ENCODE data around the gene UNC5B.

The UNC5B gene

DNA sequence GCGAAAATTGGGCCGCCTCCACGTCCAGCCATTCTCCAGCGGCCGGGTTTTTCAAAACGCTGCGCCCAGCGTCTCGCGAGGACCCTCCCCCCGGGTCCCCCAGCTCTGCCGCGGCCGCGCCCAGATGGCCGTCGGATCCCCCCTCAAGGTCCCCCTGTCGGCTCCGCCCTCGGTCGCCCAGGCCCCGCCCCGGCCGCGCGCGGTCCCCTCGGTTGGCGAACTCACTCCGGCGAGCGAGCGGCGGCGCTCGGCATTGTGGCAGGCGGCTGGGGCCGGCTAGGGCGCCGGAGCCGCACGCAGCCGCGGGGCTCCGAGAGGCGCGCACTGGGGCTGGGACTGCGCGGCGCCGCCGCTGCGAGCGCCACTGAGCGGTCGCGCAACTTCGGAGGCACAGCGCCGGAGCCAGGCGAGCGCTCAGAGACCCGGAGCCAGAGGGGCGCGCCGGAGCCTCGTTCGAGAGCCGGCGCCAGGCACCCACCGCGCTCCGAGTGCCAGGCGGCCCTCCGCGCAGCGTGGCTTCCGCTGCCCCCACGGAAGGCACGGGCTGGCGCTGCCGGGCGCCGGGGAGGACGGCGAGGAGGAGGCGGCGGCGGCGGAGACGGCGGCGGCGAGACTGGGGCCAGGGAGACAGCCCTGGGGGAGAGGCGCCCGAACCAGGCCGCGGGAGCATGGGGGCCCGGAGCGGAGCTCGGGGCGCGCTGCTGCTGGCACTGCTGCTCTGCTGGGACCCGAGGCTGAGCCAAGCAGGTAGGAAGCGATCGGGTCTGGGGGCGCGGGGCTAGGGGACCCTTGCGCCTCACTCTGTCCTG lies at the start of gene UNC5B:
Gene UNC5B, plus strand, starts transcription at position 253 of the 809 bp plus-strand sequence. Its CDS starts 416 bp downstream, at position 669.
- DNase-seq (ENCODE audit: low spot score), result peak; percentile 72

DNA sequence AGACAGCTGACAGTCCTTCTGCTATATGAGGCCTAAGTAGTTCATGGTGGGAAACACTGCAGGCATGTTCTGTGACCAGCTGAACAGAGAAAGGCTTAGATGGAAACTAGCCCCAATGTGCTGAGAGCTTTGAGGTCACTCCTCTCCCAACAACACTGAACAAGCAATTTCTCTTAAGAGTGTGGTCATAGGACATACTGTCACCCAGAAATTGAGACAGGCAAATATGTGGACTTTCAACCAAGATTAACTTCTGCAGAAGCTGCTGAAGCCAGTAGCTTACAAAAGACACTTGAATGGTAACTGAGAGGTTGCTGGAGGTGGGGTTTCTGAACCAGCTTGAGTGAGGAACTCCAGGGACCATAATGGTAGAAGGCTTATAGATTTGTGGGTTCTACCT lies 38.9 kb upstream of the UNC5B start:
- no peak for DNase-seq (ENCODE audit: low spot score)

DNA sequence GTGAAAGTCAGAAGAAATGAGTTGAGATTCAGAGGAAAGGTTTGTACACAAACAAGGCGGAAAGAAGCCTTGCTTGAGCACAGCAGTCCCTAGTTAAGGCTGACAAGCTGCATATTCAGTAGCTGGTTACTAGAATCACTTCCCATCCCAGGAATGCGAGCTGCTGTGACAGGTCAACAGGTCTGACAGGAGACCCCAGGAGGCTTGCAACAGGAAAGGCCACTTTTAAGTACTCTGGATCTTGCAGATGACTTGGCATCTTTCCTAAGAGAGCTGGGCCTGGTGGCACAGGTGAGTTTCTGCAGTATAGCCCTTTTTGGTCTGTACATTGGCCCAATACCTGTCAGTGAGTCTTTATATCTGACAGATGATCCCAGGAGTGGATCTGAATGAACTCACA lies 35.7 kb upstream of the UNC5B start:
- no peak for DNase-seq (ENCODE audit: low spot score)

DNA sequence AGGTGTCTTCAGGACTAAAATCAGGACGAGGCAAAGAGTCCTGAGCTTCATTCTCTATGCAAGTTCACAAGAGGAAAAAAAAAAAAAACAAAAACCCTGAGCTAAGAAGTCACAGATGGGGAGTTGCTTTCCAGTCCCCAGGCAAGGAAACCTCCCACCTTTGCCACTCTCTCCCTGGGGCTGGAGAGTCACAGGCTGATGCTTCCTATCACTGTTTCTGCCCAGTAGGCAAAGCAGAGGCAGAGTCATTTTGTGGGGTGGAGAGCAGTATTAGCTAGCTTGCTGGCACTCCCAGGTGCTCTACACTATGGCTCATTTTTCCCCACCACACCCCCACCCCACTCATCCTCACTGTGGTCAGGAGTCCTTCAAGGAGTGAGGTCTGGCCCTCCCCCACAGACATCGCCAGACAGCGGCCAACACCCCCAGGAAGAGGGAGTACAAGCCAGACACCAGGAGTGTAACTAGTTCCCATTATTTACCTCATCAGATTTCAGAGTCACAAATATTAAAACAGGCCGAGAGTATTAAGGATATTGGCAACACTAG lies 34.6 kb upstream of the UNC5B start:
- no peak for DNase-seq (ENCODE audit: low spot score)

DNA sequence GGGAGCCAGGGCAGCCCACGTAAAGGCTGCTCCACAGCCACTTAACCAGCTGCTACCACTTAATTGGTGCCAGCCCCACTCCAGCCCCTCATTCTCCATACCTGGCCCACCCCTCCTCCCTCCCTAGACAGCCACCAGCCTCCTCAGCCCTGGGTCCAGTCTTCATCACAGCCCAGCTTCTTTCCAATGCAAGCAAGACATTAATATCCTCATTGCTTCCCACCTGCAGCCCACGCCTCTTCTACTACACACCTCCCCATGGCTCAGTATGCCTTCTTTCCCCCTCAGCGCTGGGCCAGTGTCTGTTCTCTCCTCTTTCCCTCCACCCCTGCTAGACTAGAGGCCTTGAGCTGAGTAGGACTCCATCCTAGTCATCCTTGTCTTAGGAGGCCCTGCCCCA lies 33.5 kb upstream of the UNC5B start:
- no peak for DNase-seq (ENCODE audit: low spot score)

DNA sequence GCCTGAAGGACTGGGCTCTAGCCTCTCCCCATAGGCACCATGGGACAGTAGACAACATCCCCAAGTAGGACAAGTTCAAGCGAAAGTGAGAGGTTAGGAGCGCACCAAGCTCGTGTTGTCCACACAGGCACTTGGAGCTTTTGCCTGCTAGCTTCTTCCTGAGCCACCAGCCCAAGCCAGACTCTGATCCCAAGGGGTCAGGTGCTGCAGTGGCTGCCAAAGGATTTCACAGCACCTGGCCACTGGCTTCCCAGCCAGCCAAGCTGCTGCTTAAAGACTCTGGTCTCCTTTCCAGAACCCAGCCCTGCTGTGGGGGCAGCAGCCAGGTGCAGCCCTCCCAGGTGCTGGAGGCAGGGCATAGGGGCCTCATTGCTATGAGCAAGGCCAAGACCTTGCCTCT lies 33.0 kb upstream of the UNC5B start:
- DNase-seq (ENCODE audit: low spot score), result no peak

DNA sequence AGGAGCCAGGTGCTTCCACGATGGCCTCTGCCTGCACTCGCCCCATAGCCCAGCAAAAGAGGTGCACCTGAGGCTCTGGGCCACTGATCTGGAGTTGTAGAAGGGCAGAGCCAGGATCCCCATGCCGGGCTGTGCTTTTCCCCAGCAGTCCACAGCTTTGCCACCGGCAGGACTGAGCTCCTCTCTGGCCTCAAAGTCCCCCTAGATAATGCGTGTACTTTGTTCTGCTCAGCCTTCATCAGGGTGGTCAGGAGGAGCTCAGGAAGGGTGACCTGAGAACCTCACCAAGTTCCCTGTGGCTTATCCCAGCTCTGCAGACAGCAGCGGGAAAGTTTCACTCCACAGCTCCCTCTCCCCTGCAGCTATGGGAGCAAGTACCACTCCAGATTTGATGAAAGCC lies 27.9 kb upstream of the UNC5B start:
- DNase-seq (ENCODE audit: low spot score), result no peak

DNA sequence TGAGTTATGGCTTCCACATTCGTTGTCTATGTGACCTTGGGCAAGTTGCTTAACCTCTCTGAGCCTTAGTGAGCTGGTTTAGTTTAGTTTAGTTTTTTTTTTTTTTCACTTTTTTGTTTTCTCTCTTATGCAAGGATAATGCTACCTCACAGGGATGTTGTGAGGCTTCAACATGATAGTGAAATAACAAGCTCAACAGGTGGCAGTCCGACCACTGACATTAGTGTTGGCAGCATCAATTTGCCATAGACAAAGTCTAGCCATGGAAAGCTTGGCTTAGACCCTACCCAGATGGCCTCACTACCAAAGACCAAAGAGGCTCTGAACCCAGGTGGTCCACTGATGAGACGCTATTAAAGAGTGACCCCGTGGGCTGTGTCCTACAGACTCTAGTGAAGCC lies 27.2 kb upstream of the UNC5B start:
- no peak for DNase-seq (ENCODE audit: low spot score)

DNA sequence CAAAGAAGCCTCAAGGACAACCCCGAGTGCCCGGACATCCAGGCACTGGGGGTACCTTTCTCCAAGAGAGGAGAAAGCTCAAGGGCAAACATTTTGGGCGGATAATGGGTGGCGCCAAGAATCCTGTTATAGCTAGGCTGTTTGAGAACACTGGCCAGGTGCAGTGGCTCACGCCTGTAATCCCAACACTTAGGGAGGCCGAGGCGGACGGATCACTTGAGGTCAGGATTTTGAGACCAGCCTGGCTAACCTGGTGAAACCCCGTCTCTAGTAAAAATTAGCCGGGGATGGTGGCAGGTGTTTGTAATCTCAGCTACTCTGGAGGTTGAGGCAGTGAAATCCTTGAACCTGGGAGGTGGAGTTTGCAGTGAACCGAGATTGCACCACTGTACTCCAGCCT lies 25.2 kb upstream of the UNC5B start:
- no peak for DNase-seq (ENCODE audit: low spot score)

DNA sequence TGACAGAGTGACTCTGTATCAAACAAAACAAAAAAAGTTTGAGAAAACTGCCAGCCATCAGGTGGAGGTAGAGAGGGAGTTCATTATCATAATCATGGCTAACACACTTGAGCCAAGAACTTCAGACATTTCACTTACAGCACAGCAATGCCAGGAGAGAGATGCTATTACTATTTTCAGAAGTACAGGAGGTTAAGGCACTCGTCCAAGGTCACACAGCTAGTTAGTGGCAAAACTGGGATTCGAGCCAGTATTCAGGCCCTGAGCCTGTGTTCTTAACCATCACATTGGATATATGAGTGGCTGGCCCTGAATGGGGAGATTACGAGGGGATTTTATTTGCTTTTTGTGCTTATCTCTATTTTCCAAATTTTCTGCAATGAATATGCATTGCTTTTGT lies 24.8 kb upstream of the UNC5B start:
- no peak for DNase-seq (ENCODE audit: low spot score)

DNA sequence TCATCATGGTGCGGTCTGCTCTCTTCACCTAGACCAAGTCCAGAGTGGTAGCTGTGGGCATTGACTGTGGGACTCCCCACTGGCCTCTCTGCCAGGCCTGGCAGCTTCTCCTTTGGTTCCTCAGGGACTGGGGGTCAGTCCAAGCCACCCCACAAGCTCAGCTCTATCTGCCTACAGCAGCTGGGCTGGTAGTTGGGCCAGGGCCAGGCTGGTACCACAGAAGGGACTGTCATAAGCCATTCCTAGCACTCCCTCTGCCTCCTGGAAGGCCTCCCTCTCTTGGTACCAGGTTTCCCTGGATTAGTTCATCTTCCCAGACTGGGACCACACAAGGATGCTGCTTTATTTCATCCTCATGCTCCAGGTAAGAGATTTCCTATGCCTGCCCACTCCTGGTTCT lies 24.2 kb upstream of the UNC5B start:
- DNase-seq (ENCODE audit: low spot score), result no peak

DNA sequence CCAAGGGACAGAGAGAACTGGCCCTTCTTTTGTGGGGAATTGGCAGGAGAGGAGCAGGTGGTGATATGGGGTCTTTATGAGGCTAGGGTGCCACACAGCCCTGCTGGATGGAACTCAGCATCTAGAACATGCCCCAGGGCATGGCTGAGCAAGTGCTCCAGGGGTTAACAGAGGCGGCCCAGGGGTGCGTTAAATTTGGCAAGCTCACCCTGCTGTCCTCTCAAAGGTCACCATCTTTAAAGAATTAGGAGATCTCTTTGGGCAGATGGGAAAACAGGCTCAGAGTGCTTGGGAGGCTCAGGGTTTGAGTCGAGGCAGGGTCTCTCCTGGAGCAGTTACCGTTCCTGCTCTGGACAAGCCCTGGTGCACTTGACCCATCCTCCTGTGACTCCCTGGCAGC lies 21.4 kb upstream of the UNC5B start:
- no peak for DNase-seq (ENCODE audit: low spot score)

DNA sequence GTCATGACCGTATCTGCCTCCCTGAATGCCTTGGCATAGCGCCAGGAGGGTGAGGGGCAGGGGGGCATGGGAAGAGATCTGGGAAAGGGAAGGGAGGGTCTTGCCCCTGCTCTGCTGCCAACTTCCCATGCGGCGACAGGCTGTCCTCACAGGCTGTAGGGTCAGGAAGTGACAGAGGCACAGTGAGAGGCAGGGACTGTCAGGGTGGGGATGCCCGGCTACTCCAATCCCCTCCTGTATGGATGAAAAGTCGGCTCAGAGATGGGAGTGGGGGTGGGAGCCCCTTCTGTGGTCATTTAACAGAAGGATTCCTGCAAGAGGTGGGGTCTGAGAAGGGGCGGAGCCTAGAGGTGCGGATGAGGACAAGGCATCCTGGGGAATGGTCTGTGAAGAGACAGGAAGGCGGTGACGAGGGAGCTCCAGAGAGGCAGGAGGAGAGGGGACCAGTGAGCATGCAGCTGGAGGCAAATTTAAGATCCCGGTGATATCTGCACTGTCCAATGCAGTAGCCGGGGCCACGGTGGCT lies 20.8 kb upstream of the UNC5B start:
- no peak for DNase-seq (ENCODE audit: low spot score)

DNA sequence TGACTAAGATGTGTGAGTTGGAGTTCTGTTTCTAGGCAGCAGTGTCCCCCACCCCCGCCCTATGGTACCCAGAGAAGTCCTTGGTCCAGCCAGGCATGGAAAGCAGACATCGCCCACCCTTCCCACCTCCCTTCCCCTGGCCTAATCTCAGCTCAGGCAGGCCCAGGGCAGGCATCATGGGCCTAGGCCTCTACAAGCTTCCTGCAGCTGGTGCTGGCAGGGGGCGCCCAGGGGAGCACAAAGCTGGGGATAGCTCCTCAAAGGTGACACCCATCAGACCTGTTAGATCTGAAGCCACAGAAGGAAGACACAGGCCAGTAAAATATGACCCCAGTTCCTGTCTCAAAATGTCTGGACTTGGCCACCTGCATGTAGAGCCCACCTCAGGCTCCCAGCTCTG lies 18.9 kb upstream of the UNC5B start:
- no peak for DNase-seq (ENCODE audit: low spot score)

DNA sequence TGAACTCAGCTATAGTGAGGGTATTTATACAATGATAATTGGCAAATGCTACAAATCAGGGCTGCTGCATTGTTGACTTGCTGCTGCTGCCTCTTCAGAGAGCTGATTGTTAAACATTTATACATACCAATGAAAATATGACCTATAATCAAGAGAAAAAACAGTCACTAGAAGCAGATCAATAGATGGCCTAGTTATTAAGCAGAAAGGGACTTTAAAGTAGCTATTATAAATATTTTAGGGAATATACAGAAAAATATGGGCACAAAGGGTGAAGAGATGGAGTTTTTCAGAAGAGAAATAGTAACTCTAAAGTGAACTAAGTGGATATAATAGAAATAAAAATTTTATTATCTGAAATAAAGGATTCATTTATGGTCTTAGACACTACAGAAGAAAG lies 14.4 kb upstream of the UNC5B start:
- DNase-seq (ENCODE audit: low spot score), result no peak

DNA sequence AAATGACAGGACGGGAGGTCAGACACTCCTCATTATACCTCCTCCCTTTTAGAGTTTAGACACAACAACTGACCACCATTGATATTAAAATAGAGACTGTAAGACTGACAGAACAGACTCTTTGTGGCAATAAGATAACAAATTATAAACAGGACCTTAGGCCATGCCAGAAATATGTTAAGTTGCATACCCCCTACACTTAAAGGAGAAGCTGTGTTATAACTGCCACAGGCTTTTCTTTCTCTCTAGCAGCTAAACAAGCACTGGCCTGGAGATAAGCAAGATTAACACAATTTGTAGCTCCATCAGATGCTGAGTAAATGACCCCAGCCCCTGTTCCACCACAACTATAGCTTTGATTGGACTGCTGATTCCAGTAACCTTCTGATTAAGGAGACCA lies 10.5 kb upstream of the UNC5B start:
- DNase-seq (ENCODE audit: low spot score), result no peak

DNA sequence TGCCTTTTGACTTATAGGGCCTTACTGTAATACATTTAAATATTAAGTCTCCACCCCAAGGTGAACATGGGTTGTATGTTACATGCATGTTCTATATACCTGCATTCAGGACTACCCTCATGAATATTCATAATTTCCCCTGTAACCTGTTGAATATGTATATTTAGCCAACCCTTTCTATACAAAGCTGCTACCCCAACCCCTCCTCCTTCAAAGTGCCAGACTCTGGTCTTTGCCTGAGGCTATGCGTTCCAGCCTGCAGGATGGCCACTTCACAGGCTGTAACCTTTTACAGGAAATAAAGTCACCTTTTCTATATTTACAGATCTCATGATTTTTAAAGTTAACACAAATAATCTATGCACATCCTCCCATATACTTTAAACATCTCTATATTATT lies 10.1 kb upstream of the UNC5B start:
- DNase-seq (ENCODE audit: low spot score), result no peak

DNA sequence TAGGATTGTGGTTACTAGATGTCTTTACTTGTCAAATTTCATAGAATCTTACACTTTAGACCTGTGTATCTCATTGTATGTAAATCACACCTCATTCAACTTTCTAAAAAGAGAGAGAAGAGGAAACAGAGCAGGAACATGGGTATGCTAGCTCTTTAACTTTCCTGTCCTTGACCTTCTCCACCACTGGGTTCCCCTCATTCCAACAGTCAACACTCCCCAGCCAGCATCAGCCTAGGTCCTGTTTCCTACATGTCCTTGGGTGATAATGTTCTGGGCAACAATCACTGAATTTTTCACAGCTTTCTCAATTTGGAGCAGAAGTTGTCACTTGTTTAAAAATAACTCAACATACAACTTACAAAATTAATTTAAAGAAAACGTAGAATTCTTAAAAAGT lies 9.2 kb upstream of the UNC5B start:
- DNase-seq (ENCODE audit: low spot score), result no peak

DNA sequence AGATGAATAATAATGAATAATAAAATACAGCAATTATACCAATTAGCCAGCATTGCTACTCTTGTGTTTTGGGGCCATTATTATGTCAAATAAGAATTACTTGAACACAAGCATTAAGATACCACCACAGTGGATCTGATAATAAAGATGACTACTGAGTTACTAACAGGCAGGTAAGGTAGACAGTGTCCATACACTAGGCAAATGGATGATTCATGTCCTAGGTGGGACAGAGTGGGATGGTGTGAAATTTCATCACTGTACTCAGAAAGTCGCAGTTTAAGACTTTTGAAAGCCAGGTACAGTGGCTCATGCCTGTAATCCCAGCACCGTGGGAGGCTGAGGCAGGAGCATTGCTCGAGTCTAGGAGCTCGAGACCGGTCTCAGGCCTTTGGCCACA lies 8.7 kb upstream of the UNC5B start:
- no peak for DNase-seq (ENCODE audit: low spot score)

DNA sequence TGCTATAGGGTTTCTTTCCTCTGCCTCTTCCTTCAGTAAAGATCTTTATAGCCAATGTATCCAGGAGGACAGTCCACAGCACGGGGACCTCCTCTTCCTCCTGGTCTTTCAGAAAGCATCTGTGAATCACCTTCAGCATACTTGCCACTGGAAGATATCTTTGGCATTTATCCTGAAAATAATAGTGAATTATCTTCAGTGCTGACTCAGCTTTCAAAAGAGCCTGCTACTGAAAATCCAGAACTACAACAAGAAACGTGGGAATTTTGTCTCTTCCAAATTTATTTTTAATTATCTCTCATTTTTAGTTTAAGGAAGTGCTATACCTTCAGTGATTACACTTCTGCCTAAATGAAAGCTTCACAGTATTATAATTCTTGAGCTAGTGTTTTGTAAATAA lies 7.6 kb upstream of the UNC5B start:
- DNase-seq (ENCODE audit: low spot score), result no peak

DNA sequence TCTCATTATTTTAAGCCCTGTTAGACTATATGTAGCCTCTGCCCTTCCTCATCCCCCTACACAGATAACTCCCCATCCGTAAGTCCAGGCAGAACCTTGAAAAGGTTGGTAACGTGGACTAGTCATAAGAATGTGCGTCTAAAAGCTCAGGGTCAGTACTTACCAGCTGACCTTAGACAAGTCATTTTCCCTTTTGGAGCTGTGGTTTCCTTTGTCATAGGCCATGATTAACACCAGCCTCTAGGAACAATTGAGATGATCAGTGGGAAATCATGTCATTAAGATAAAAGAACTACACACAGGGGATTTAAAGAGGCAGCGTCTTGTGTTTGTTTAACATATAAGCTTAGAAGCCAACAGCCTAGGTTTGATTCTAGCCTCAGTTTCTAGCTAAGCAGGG lies 6.9 kb upstream of the UNC5B start:
- no peak for DNase-seq (ENCODE audit: low spot score)

DNA sequence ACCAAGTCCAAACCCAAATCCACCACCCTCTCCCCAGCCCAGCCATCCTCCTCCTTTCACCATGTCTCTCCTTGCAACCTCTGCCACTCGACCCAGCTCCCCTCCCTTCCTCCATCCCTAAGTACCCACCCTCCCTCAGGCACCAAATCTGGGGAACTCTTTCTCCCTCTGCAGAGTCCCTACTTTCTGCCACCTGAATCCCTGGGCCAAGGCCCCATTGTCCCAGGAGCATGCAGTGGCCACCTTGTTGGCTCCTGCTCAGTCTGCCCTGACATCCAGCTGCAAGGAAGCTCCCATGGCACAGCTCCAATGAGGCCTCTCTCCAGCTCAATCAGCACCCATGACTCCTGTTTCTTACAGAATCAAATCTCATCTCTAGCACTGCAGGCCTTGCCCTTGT lies 5.5 kb upstream of the UNC5B start:
- DNase-seq (ENCODE audit: low spot score), result no peak

DNA sequence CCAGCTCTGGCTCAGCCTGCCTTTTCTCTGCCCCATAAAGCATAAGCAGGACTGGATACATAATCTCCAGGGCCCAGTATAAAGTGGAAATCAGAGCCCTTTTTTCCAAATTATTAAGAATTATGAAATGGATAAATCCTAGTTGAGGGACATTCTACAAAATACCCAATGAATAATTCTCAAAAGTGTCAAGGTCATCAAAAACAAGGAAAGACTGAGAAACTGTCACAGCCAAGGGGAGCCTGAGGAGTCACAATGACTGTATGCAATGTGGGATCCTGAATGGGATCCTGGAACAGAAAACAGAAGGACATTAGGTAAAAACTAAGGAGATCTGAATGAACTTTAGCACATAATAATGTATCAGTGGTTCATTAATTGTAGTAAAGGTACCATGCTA lies 4.8 kb upstream of the UNC5B start:
- DNase-seq (ENCODE audit: low spot score), result no peak

DNA sequence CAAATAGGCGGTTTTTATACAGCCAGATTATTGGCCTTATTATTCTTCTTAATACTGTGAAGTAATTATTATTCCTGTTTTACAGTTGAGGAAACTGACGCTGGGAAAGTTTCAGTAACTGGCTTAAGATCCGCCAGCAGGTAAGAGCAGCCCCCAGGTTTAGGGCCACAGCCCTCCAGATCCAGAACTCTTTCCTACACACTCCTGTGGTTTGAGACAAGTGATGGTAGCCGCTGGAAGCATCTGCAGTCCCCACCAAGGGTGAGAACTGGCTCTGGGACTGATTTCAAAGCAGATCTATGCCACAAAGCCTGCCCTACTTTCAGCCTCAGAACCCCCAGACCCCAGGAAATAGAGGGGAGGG lies 3.0 kb upstream of the UNC5B start:
- DNase-seq (ENCODE audit: low spot score), result no peak

Data from HuH-7 (cell line).